Parathyroid adenoma (tissue), 2 donors: ENCODE data around the gene DMAC2.

ENCODE experiments used
- H2AFZ ChIP-seq: fragments of 300-600 bp; sonication (generic); one replicate; pipeline ENCODE4 v1.7.0; 2017; ENCODE audit warnings: antibody characterized with exemption, mild to moderate bottlenecking
- H3K27ac ChIP-seq: fragments of 300-600 bp; sonication (generic); one replicate; pipeline ENCODE4 v1.7.0; 2017
- H3K27me3 ChIP-seq: fragments of 300-600 bp; sonication (generic); one replicate; pipeline ENCODE4 v1.7.0; 2017; ENCODE audit warnings: low read length; ENCODE audit not compliant: control insufficient read depth, insufficient read depth
- H3K36me3 ChIP-seq: fragments of 300-600 bp; sonication (generic); one replicate; pipeline ENCODE4 v1.7.0; 2017; ENCODE audit warnings: low read length; ENCODE audit not compliant: control insufficient read depth, insufficient read depth
- H3K4me1 ChIP-seq: fragments of 300-600 bp; sonication (generic); one replicate; pipeline ENCODE4 v1.7.0; 2017; ENCODE audit warnings: control low read depth
- H3K4me2 ChIP-seq: fragments of 300-600 bp; sonication (generic); one replicate; pipeline ENCODE4 v1.7.0; 2017; ENCODE audit warnings: low read length
- H3K4me3 ChIP-seq: fragments of 300-600 bp; sonication (generic); one replicate; pipeline ENCODE4 v1.7.0; 2017; ENCODE audit warnings: low read depth, low read length
- H3K79me2 ChIP-seq: fragments of 300-600 bp; sonication (generic); one replicate; pipeline ENCODE4 v1.7.0; 2017; ENCODE audit warnings: control low read depth
- H3K9ac ChIP-seq: fragments of 300-600 bp; sonication (generic); one replicate; pipeline ENCODE4 v1.7.0; 2017; ENCODE audit warnings: mild to moderate bottlenecking
- H3K9me3 ChIP-seq: fragments of 300-600 bp; sonication (generic); one replicate; pipeline ENCODE4 v1.7.0; 2017; ENCODE audit warnings: low read length; ENCODE audit not compliant: control insufficient read depth
- CTCF ChIP-seq: fragments of 300-600 bp; sonication (generic); IDR thresholded peaks from one replicate; pipeline ENCODE4 v1.7.0; 2017; ENCODE audit warnings: antibody characterized with exemption, mild to moderate bottlenecking
- donor health status: primary hyperparathyroidism.

The DMAC2 gene

GRCh38 chr19:41407271-41407670, 32.4 kb downstream of the DMAC2 start:
- Histone ChIP-seq H3K79me2 (peaks cover 10% of the 10 kb centered on the region), H3K27me3 (no peaks in the 10 kb centered on the region), H2AFZ (no peak overlapping the region), H3K4me3 (no peak overlapping the region), H3K9ac (no peak overlapping the region), H3K27ac (no peak overlapping the region), H3K36me3 (no peaks in the 10 kb centered on the region), H3K4me2 (no peak overlapping the region), H3K9me3 (no peaks in the 10 kb centered on the region), H3K4me1 (peaks cover 32% of the 10 kb centered on the region)
- no peak for TF ChIP-seq CTCF

- Histone ChIP-seq H3K4me2 (no peak overlapping the region), H3K27ac (no peak overlapping the region), H3K27me3 (no peaks in the 10 kb centered on the region), H3K9me3 (no peaks in the 10 kb centered on the region), H3K9ac (no peak overlapping the region), H3K79me2 (peaks cover 20% of the 10 kb centered on the region), H3K4me3 (no peak overlapping the region), H3K4me1 (peaks cover 24% of the 10 kb centered on the region), H3K36me3 (no peaks in the 10 kb centered on the region), H2AFZ (no peak overlapping the region)
- no peak for TF ChIP-seq CTCF
Measured at GRCh38 chr19:41405776-41406175, 33.9 kb downstream of the DMAC2 start.

GRCh38 chr19:41403181-41403970, 36.3 kb downstream of the DMAC2 start:
- H3K27me3 ChIP-seq: no peaks in the 10 kb centered on the region
- no peak overlapping the region for H3K9ac ChIP-seq
- H3K36me3 ChIP-seq: no peaks in the 10 kb centered on the region
- H2AFZ ChIP-seq: no peak overlapping the region
- H3K4me1 ChIP-seq: peaks cover 24% of the 10 kb centered on the region
- peaks cover 29% of the 10 kb centered on the region for H3K79me2 ChIP-seq
- no peaks in the 10 kb centered on the region for H3K9me3 ChIP-seq
- H3K4me2 ChIP-seq: peak overlapping the region; percentile 62
- no peak for TF ChIP-seq CTCF
- H3K27ac ChIP-seq: peak overlapping the region; percentile 85
- peak overlapping the region; percentile 52 for H3K4me3 ChIP-seq

- TF ChIP-seq CTCF: no peak
- H3K27ac ChIP-seq: peak overlapping the region; percentile 85
- no peaks in the 10 kb centered on the region for H3K9me3 ChIP-seq
- no peak overlapping the region for H3K4me2 ChIP-seq
- no peak overlapping the region for H3K4me3 ChIP-seq
- H3K4me1 ChIP-seq: peaks cover 24% of the 10 kb centered on the region
- no peak overlapping the region for H2AFZ ChIP-seq
- no peaks in the 10 kb centered on the region for H3K27me3 ChIP-seq
- H3K79me2 ChIP-seq: peaks cover 37% of the 10 kb centered on the region
- no peak overlapping the region for H3K9ac ChIP-seq
- H3K36me3 ChIP-seq: no peaks in the 10 kb centered on the region
Measured at GRCh38 chr19:41402010-41402409, 37.7 kb downstream of the DMAC2 start.

GRCh38 chr19:41401483-41401882, 38.2 kb downstream of the DMAC2 start:
- Histone ChIP-seq H3K27ac (no peak overlapping the region), H3K9ac (no peak overlapping the region), H3K36me3 (no peaks in the 10 kb centered on the region), H3K4me1 (peaks cover 24% of the 10 kb centered on the region), H2AFZ (no peak overlapping the region), H3K4me3 (no peak overlapping the region), H3K27me3 (no peaks in the 10 kb centered on the region), H3K79me2 (peaks cover 37% of the 10 kb centered on the region), H3K4me2 (no peak overlapping the region), H3K9me3 (no peaks in the 10 kb centered on the region)
- TF ChIP-seq CTCF: no peak
